ENCODE data around the gene MOGAT3.

The MOGAT3 gene

GRCh38 chr7:101226721-101227120, 25.9 kb upstream of the MOGAT3 start:
- WGBS (ENCODE audit: extremely low coverage, insufficient coverage, low lambda C conversion rate), result no CpG with 5 or more reads among the region's 9 CpGs
- Histone ChIP-seq H2AK5ac (ENCODE audit: low read length) (no peak overlapping the region), H4K8ac (ENCODE audit: low read depth, low read length) (no peak overlapping the region), H3K4ac (ENCODE audit: low read depth, low read length) (no peak overlapping the region), H3K27ac (ENCODE audit: low read depth, low read length) (no peak overlapping the region), H3K4me3 (ENCODE audit: low read length) (no peak overlapping the region), H2BK120ac (ENCODE audit: low read depth, low read length) (no peak overlapping the region), H2BK5ac (ENCODE audit: low read length) (no peak overlapping the region), H3K79me2 (ENCODE audit: control insufficient read depth, insufficient read depth, low read length) (no peaks in the 10 kb centered on the region), H3K4me1 (ENCODE audit: control insufficient read depth, low read depth, low read length) (peaks cover 3% of the 10 kb centered on the region), H3K36me3 (ENCODE audit: control insufficient read depth, insufficient read depth, low read length) (peaks cover 4% of the 10 kb centered on the region), H3K9ac (ENCODE audit: low read length) (no peak overlapping the region), H3K27me3 (ENCODE audit: insufficient read depth, low read length, poor library complexity) (no peaks in the 10 kb centered on the region), H3K23ac (ENCODE audit: low read length) (no peak overlapping the region), H2BK15ac (replicated peaks; ENCODE audit: low read depth) (no peak overlapping the region), H4K5ac (ENCODE audit: low read length) (no peak overlapping the region), H3K18ac (ENCODE audit: low read length) (no peak overlapping the region), H3K79me1 (ENCODE audit: low read length) (peaks cover 1% of the 10 kb centered on the region), H3K4me2 (ENCODE audit: low read length) (no peak overlapping the region), H3K56ac (ENCODE audit: low read length) (no peak overlapping the region)
- no peak for DNase-seq

- peaks cover 4% of the 10 kb centered on the region for H3K36me3 ChIP-seq (ENCODE audit: control insufficient read depth, insufficient read depth, low read length)
- no peaks in the 10 kb centered on the region for H3K4me1 ChIP-seq (ENCODE audit: control insufficient read depth, low read depth, low read length)
- H4K8ac ChIP-seq (ENCODE audit: low read depth, low read length), result no peak overlapping the region
- DNase-seq, result no peak
- no peak overlapping the region for H4K5ac ChIP-seq (ENCODE audit: low read length)
- no peak overlapping the region for H2BK5ac ChIP-seq (ENCODE audit: low read length)
- H2BK120ac ChIP-seq (ENCODE audit: low read depth, low read length), result no peak overlapping the region
- no peak overlapping the region for H3K23ac ChIP-seq (ENCODE audit: low read length)
- no peak overlapping the region for H3K9ac ChIP-seq (ENCODE audit: low read length)
- H3K4ac ChIP-seq (ENCODE audit: low read depth, low read length), result no peak overlapping the region
- H2BK15ac ChIP-seq (replicated peaks; ENCODE audit: low read depth), result no peak overlapping the region
- H3K4me2 ChIP-seq (ENCODE audit: low read length), result no peak overlapping the region
- WGBS (ENCODE audit: extremely low coverage, insufficient coverage, low lambda C conversion rate), result no CpG with 5 or more reads among the region's 6 CpGs
- peaks cover 1% of the 10 kb centered on the region for H3K79me1 ChIP-seq (ENCODE audit: low read length)
- H2AK5ac ChIP-seq (ENCODE audit: low read length), result no peak overlapping the region
- H3K79me2 ChIP-seq (ENCODE audit: control insufficient read depth, insufficient read depth, low read length), result no peaks in the 10 kb centered on the region
- no peak overlapping the region for H3K4me3 ChIP-seq (ENCODE audit: low read length)
- no peak overlapping the region for H3K27ac ChIP-seq (ENCODE audit: low read depth, low read length)
- H3K27me3 ChIP-seq (ENCODE audit: insufficient read depth, low read length, poor library complexity), result no peaks in the 10 kb centered on the region
- H3K18ac ChIP-seq (ENCODE audit: low read length), result no peak overlapping the region
- H3K56ac ChIP-seq (ENCODE audit: low read length), result no peak overlapping the region
Observed at GRCh38 chr7:101225650-101226049, 24.8 kb upstream of the MOGAT3 start.

GRCh38 chr7:101223528-101223927, 22.7 kb upstream of the MOGAT3 start:
- no CpG with 5 or more reads among the region's 15 CpGs for WGBS (ENCODE audit: extremely low coverage, insufficient coverage, low lambda C conversion rate)
- no peak overlapping the region for H4K8ac ChIP-seq (ENCODE audit: low read depth, low read length)
- peaks cover 10% of the 10 kb centered on the region for H3K79me1 ChIP-seq (ENCODE audit: low read length)
- H3K56ac ChIP-seq (ENCODE audit: low read length), result no peak overlapping the region
- H3K4ac ChIP-seq (ENCODE audit: low read depth, low read length), result no peak overlapping the region
- H2BK15ac ChIP-seq (replicated peaks; ENCODE audit: low read depth), result no peak overlapping the region
- no peaks in the 10 kb centered on the region for H3K27me3 ChIP-seq (ENCODE audit: insufficient read depth, low read length, poor library complexity)
- H3K4me1 ChIP-seq (ENCODE audit: control insufficient read depth, low read depth, low read length), result no peaks in the 10 kb centered on the region
- H4K5ac ChIP-seq (ENCODE audit: low read length), result no peak overlapping the region
- H3K4me2 ChIP-seq (ENCODE audit: low read length), result no peak overlapping the region
- no peak overlapping the region for H3K18ac ChIP-seq (ENCODE audit: low read length)
- H3K36me3 ChIP-seq (ENCODE audit: control insufficient read depth, insufficient read depth, low read length), result peaks cover 4% of the 10 kb centered on the region
- no peak overlapping the region for H3K4me3 ChIP-seq (ENCODE audit: low read length)
- no peak overlapping the region for H2AK5ac ChIP-seq (ENCODE audit: low read length)
- H3K27ac ChIP-seq (ENCODE audit: low read depth, low read length), result no peak overlapping the region
- no peak for DNase-seq
- no peak overlapping the region for H3K23ac ChIP-seq (ENCODE audit: low read length)
- H3K79me2 ChIP-seq (ENCODE audit: control insufficient read depth, insufficient read depth, low read length), result peaks cover 4% of the 10 kb centered on the region
- no peak overlapping the region for H3K9ac ChIP-seq (ENCODE audit: low read length)
- H2BK120ac ChIP-seq (ENCODE audit: low read depth, low read length), result no peak overlapping the region
- H2BK5ac ChIP-seq (ENCODE audit: low read length), result no peak overlapping the region

GRCh38 chr7:101222275-101222830, 21.5 kb upstream of the MOGAT3 start:
- no peak overlapping the region for H3K23ac ChIP-seq (ENCODE audit: low read length)
- H2BK5ac ChIP-seq (ENCODE audit: low read length), result no peak overlapping the region
- no peak overlapping the region for H3K56ac ChIP-seq (ENCODE audit: low read length)
- H2AK5ac ChIP-seq (ENCODE audit: low read length), result no peak overlapping the region
- no peak overlapping the region for H3K4me2 ChIP-seq (ENCODE audit: low read length)
- no peak overlapping the region for H3K27ac ChIP-seq (ENCODE audit: low read depth, low read length)
- H2BK15ac ChIP-seq (replicated peaks; ENCODE audit: low read depth), result no peak overlapping the region
- no peak overlapping the region for H4K8ac ChIP-seq (ENCODE audit: low read depth, low read length)
- H3K18ac ChIP-seq (ENCODE audit: low read length), result no peak overlapping the region
- no peak overlapping the region for H4K5ac ChIP-seq (ENCODE audit: low read length)
- H3K27me3 ChIP-seq (ENCODE audit: insufficient read depth, low read length, poor library complexity), result no peaks in the 10 kb centered on the region
- no peak overlapping the region for H3K4me3 ChIP-seq (ENCODE audit: low read length)
- H3K4ac ChIP-seq (ENCODE audit: low read depth, low read length), result no peak overlapping the region
- no peaks in the 10 kb centered on the region for H3K4me1 ChIP-seq (ENCODE audit: control insufficient read depth, low read depth, low read length)
- H3K79me2 ChIP-seq (ENCODE audit: control insufficient read depth, insufficient read depth, low read length), result peaks cover 5% of the 10 kb centered on the region
- no peak overlapping the region for H3K9ac ChIP-seq (ENCODE audit: low read length)
- WGBS (ENCODE audit: extremely low coverage, insufficient coverage, low lambda C conversion rate), result no CpG with 5 or more reads among the region's 27 CpGs
- H3K79me1 ChIP-seq (ENCODE audit: low read length), result peaks cover 11% of the 10 kb centered on the region
- no peak overlapping the region for H2BK120ac ChIP-seq (ENCODE audit: low read depth, low read length)
- peaks cover 4% of the 10 kb centered on the region for H3K36me3 ChIP-seq (ENCODE audit: control insufficient read depth, insufficient read depth, low read length)
- no peak for DNase-seq

- Histone ChIP-seq H3K4me2 (ENCODE audit: low read length) (no peak overlapping the region), H4K8ac (ENCODE audit: low read depth, low read length) (no peak overlapping the region), H3K27ac (ENCODE audit: low read depth, low read length) (no peak overlapping the region), H2BK5ac (ENCODE audit: low read length) (no peak overlapping the region), H3K27me3 (ENCODE audit: insufficient read depth, low read length, poor library complexity) (no peaks in the 10 kb centered on the region), H3K4ac (ENCODE audit: low read depth, low read length) (no peak overlapping the region), H2BK120ac (ENCODE audit: low read depth, low read length) (no peak overlapping the region), H2AK5ac (ENCODE audit: low read length) (no peak overlapping the region), H3K18ac (ENCODE audit: low read length) (no peak overlapping the region), H3K23ac (ENCODE audit: low read length) (no peak overlapping the region), H3K4me3 (ENCODE audit: low read length) (no peak overlapping the region), H3K4me1 (ENCODE audit: control insufficient read depth, low read depth, low read length) (no peaks in the 10 kb centered on the region), H3K56ac (ENCODE audit: low read length) (no peak overlapping the region), H3K36me3 (ENCODE audit: control insufficient read depth, insufficient read depth, low read length) (peaks cover 2% of the 10 kb centered on the region), H3K79me2 (ENCODE audit: control insufficient read depth, insufficient read depth, low read length) (peaks cover 5% of the 10 kb centered on the region), H3K79me1 (ENCODE audit: low read length) (peaks cover 13% of the 10 kb centered on the region), H4K5ac (ENCODE audit: low read length) (no peak overlapping the region), H3K9ac (ENCODE audit: low read length) (no peak overlapping the region), H2BK15ac (replicated peaks; ENCODE audit: low read depth) (no peak overlapping the region)
- DNase-seq, result no peak
- no CpG with 5 or more reads among the region's 5 CpGs for WGBS (ENCODE audit: extremely low coverage, insufficient coverage, low lambda C conversion rate)
Observed at GRCh38 chr7:101220295-101220694, 19.5 kb upstream of the MOGAT3 start.

Data from mesendoderm (in vitro differentiated cells).